HepG2 (cell line): ENCODE measurements around the gene FOXD1. TPM values are rescaled to one million over a fixed set of nuclear protein-coding genes. Genes with fewer than 3 reads are reported as not detected.

Source experiments
- ATAC-seq: fragments of 200-7000 bp; cut with Tn5 transposase; 3 replicates; pipeline ENCODE4 v1.9.1; 2020; ENCODE audit warnings: mild to moderate bottlenecking, moderate library complexity
- BruUV-seq: library from RNA; stranded (reverse); fragments of 400-500 nt; replicated peaks from 2 replicates; lab custom pipeline; 2021; lab: Mats Ljungman, UMichigan
- CTCF ChIA-PET: fragments of 300-600 bp; formaldehyde crosslinking; extraction: SDS; loops from one replicate; lab custom pipeline; 2021; ENCODE audit warnings: low total read pairs, inconsistent platforms, low intra/inter-chr PET ratio; lab: Yijun Ruan, JAX
- POLR2A ChIA-PET: fragments of 350-600 bp; sonication (Branson Sonifier 250); formaldehyde crosslinking; loops from one replicate; lab custom pipeline; 2020; ENCODE audit warnings: antibody characterized with exemption, inconsistent platforms; lab: Yijun Ruan, JAX
- DNase-seq: peaks from one replicate; pipeline ENCODE4 v3.0.0-alpha.2; 2015; ENCODE audit warnings: low spot score
- FAIRE-seq: peaks from 3 replicates; lab custom pipeline; 2011; peaks lifted over from hg19 to GRCh38; lab: Jason Lieb, UNC
- H2AFZ ChIP-seq: one replicate; pipeline ENCODE4 v1.6.1; 2011; ENCODE audit warnings: low read length, inconsistent platforms
- H3K27ac ChIP-seq: fragments of 300-600 bp; 3 replicates; pipeline ENCODE4 v1.8.0; 2011; ENCODE audit warnings: mixed run types, mild to moderate bottlenecking, mixed read lengths, low read length, inconsistent platforms; ENCODE audit not compliant: insufficient read depth; ENCODE audit errors: extremely low read length
- H3K27me3 ChIP-seq, 2 experiments: fragments of 200-600 bp in 1 of 2; 2 replicates in 1 of 2; 3 replicates in 1 of 2; pipeline versions ENCODE4 v1.6.0 to v1.8.0; 2011; ENCODE audit warnings: low read length in 2 of 2, mild to moderate bottlenecking in 2 of 2, moderate library complexity in 2 of 2, inconsistent platforms in 1 of 2; ENCODE audit not compliant: insufficient read depth in 2 of 2, control insufficient read depth in 1 of 2
- H3K36me3 ChIP-seq, 2 experiments: fragments of 200-600 bp in 1 of 2; replicated peaks in 1 of 2; 2 replicates in 1 of 2; 3 replicates in 1 of 2; pipeline versions ENCODE4 v1.5.1 to v1.8.0; 2011; ENCODE audit warnings: low read length in 2 of 2, inconsistent platforms in 1 of 2; ENCODE audit not compliant: insufficient read depth in 2 of 2, control insufficient read depth in 1 of 2
- H3K4me1 ChIP-seq: 2 replicates; pipeline ENCODE4 v1.5.1; 2012; ENCODE audit warnings: low read length, inconsistent platforms; ENCODE audit not compliant: insufficient read depth
- H3K4me2 ChIP-seq: 2 replicates; pipeline ENCODE4 v1.6.0; 2011; ENCODE audit warnings: low read depth, low read length, inconsistent platforms
- H3K4me3 ChIP-seq, 3 experiments: fragments of 200-600 bp in 1 of 3; sonication (generic), shearing (Covaris generic) in 1 of 3; replicated peaks in 1 of 3; 2 replicates each; pipeline ENCODE4 v1.5.1; 2011 to 2016; ENCODE audit warnings: low read length in 3 of 3, inconsistent platforms in 2 of 3, low read depth in 2 of 3, mild to moderate bottlenecking in 2 of 3, control low read depth in 1 of 3, mixed read lengths in 1 of 3; ENCODE audit not compliant: insufficient read depth in 1 of 3
- H3K79me2 ChIP-seq: one replicate; pipeline ENCODE4 v1.6.1; 2011; ENCODE audit warnings: low read length, inconsistent platforms; ENCODE audit not compliant: insufficient read depth
- H3K9ac ChIP-seq: 2 replicates; pipeline ENCODE4 v1.6.0; 2011; ENCODE audit warnings: mild to moderate bottlenecking, low read depth, low read length, inconsistent platforms; ENCODE audit not compliant: insufficient read depth
- H3K9me3 ChIP-seq: 2 replicates; pipeline ENCODE4 v1.5.1; 2012; ENCODE audit warnings: mild to moderate bottlenecking, low read length
- H4K20me1 ChIP-seq: 2 replicates; pipeline ENCODE4 v1.6.0; 2011; ENCODE audit warnings: inconsistent platforms, mild to moderate bottlenecking, low read length, moderate library complexity; ENCODE audit not compliant: insufficient read depth
- CHD2 ChIP-seq: IDR thresholded peaks from 2 replicates; pipeline ENCODE4 v1.6.1; 2011; ENCODE audit warnings: low read depth, low read length, improper control_type of control experiment
- IRX3 ChIP-seq: sonication (generic); formaldehyde crosslinking; IDR thresholded peaks from 2 replicates; pipeline ENCODE4 v1.8.1; 2023; ENCODE audit warnings: mild to moderate bottlenecking, low read depth, missing genetic modification reagents, borderline replicate concordance
- NFKB2 ChIP-seq: sonication (generic); formaldehyde crosslinking; IDR thresholded peaks from 2 replicates; pipeline ENCODE4 v1.4.0; 2020; ENCODE audit warnings: missing genetic modification reagents, borderline replicate concordance
- NFYB ChIP-seq: sonication (generic); formaldehyde crosslinking; IDR thresholded peaks from 2 replicates; pipeline ENCODE4 v1.4.0; 2020; ENCODE audit warnings: missing genetic modification reagents
- ONECUT2 ChIP-seq: sonication (generic); formaldehyde crosslinking; IDR thresholded peaks from 2 replicates; pipeline ENCODE4 v1.4.0; 2020; ENCODE audit warnings: missing genetic modification reagents
- POLR2AphosphoS5 ChIP-seq: IDR thresholded peaks from 2 replicates; pipeline ENCODE4 v1.6.1; 2012; ENCODE audit warnings: low read depth, low read length
- RFX5 ChIP-seq: IDR thresholded peaks from 2 replicates; pipeline ENCODE4 v1.6.1; 2011; ENCODE audit warnings: low read depth, low read length, improper control_type of control experiment
- SP2 ChIP-seq: sonication (generic); formaldehyde crosslinking; IDR thresholded peaks from 2 replicates; pipeline ENCODE4 v1.5.1; 2020; ENCODE audit warnings: mild to moderate bottlenecking, missing genetic modification reagents
- THYN1 ChIP-seq: sonication (generic); formaldehyde crosslinking; IDR thresholded peaks from 2 replicates; pipeline ENCODE4 v1.8.1; 2023; ENCODE audit warnings: low read depth, mild to moderate bottlenecking, moderate library complexity, missing genetic modification reagents, borderline replicate concordance
- ZC3H4 ChIP-seq: sonication (generic); formaldehyde crosslinking; IDR thresholded peaks from 2 replicates; pipeline ENCODE4 v1.4.0; 2020; ENCODE audit warnings: missing genetic modification reagents, borderline replicate concordance
- ZNF260 ChIP-seq: sonication (generic); formaldehyde crosslinking; IDR thresholded peaks from 2 replicates; pipeline ENCODE4 v1.4.0; 2020; ENCODE audit warnings: missing genetic modification reagents, low read depth, mild to moderate bottlenecking, borderline replicate concordance
- ZNF33B ChIP-seq: sonication (generic); formaldehyde crosslinking; IDR thresholded peaks from 2 replicates; pipeline ENCODE4 v1.5.1; 2020; ENCODE audit warnings: mild to moderate bottlenecking, missing genetic modification reagents
- ZNF562 ChIP-seq: sonication (generic); formaldehyde crosslinking; IDR thresholded peaks from 2 replicates; pipeline ENCODE4 v1.8.0; 2022; ENCODE audit warnings: missing genetic modification reagents, borderline replicate concordance
- ZNF766 ChIP-seq: sonication (generic); formaldehyde crosslinking; IDR thresholded peaks from 2 replicates; pipeline ENCODE4 v1.5.0; 2020; ENCODE audit warnings: missing genetic modification reagents, borderline replicate concordance
- WGBS: methylation state at CpG from one replicate; pipeline ENCODE4 v1.1.6; 2017; ENCODE audit warnings: low lambda C conversion rate; 5-methylcytosine and 5-hydroxymethylcytosine counted together
- in situ Hi-C: cut with HindIII; loops from 2 replicates; pipeline ENCODE4 v1.10.0; 2017; ENCODE audit warnings: low pct_unique_long_range_greater_than_20kb; ENCODE audit not compliant: extremely low pct_ligation_motif_present
- intact Hi-C: fragments of 100-400 bp; cut with micrococcal nuclease; formaldehyde crosslinking; loops from one replicate; pipeline ENCODE4 v1.10.0; 2022; ENCODE audit not compliant: unreplicated experiment
- polyA plus RNA-seq, 8 experiments: library from polyadenylated mRNA; depleted of rRNA in 3 of 8; stranded (reverse) in 7 of 8; unstranded in 1 of 8; fragments of >200 nt; fragmentation: Illumina TruSeq in 4 of 8; extraction: Trizol in 4 of 8; gene quantifications; 2 replicates each; pipeline versions ENCODE4 v1.2.1 to v1.2.3, GENCODE V29; 2011 to 2016; ENCODE audit warnings: low read depth in 4 of 8, missing spikeins in 1 of 8, mixed read lengths in 1 of 8; ENCODE audit not compliant: insufficient read depth in 1 of 8
- total RNA-seq, 5 experiments: library from RNA; depleted of rRNA; stranded (reverse); fragments of >200 nt; fragmentation: Illumina TruSeq; extraction: Trizol; gene quantifications; 2 replicates each; pipeline ENCODE4 v1.2.3, GENCODE V29; 2016; ENCODE audit warnings: low read depth in 1 of 5
- TF ChIP-seq, protein P1 (sequence below): sonication (generic); formaldehyde crosslinking; IDR thresholded peaks from 2 replicates; pipeline ENCODE4 v1.4.0; 2020; ENCODE audit warnings: missing genetic modification reagents
- TF ChIP-seq, protein P2 (sequence below): IDR thresholded peaks from 2 replicates; pipeline ENCODE4 v1.6.1; 2016; ENCODE audit warnings: missing biosample characterization, missing genetic modification reagents, low read depth
- TF ChIP-seq, protein P3 (sequence below): sonication (generic); formaldehyde crosslinking; IDR thresholded peaks from 2 replicates; pipeline ENCODE4 v1.8.1; 2023; ENCODE audit warnings: missing genetic modification reagents, mild to moderate bottlenecking, borderline replicate concordance

FOXD1 gene
- total and polyA plus RNA-seq, 2 of the 13 experiments (the other 11 are each of a cell fraction or from before 2014, with no cell fraction given): 0.04 to 0.05 TPM

DNA sequence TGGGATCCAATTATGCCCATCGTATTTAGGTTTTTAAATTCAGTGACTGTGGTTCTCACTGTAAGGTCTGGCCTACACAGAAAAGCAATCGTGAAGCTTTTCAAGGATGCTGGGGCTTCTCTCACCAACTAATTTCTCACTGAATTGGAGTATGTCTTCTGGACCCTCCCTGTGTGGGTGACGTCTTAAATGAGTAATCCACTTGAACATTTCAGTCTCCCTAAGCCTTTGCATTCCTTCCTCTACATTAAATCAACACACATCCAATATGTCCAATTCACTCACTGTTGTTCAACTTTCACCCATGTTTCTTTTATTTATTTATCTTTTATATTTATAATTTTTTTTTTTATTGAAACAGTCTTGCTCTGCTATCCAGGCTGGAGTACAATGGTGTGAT is 37.1 kb upstream of the FOXD1 start:
- ChIA-PET CTCF (no interaction called here), POLR2A (no interaction called here)
- intact Hi-C loops (no loop called here), in situ Hi-C loops (no loop called here)
- H3K79me2 ChIP-seq: no peaks in the 10 kb centered on the region
- no TSS peak for BruUV-seq
- peaks cover 0 to 24% of the 10 kb centered on the region in 2 experiments for H3K27me3 ChIP-seq
- H3K27ac ChIP-seq: no peak overlapping the region
- no peaks in the 10 kb centered on the region for H4K20me1 ChIP-seq
- ATAC-seq (no peak), FAIRE-seq (no peak), DNase-seq (no peak)
- no peak overlapping the region for H2AFZ ChIP-seq
- H3K9me3 ChIP-seq: no peaks in the 10 kb centered on the region
- 20% methylated on average over 3 of the region's 3 CpGs for WGBS
- no peak overlapping the region for H3K4me2 ChIP-seq
- no peaks in the 10 kb centered on the region for H3K4me1 ChIP-seq
- no peak overlapping the region for H3K9ac ChIP-seq
- TF ChIP-seq ZNF260 (CRISPR knock-in tag) (no peak), THYN1 (CRISPR knock-in tag) (no peak), NFYB (CRISPR knock-in tag) (no peak), ZNF33B (no peak), IRX3 (CRISPR knock-in tag) (no peak), RFX5 (no peak), CHD2 (no peak), ONECUT2 (no peak), ZNF562 (CRISPR knock-in tag) (no peak), SP2 (CRISPR knock-in tag) (no peak), NFKB2 (no peak), POLR2AphosphoS5 (no peak), ZNF766 (CRISPR knock-in tag) (no peak), ZC3H4 (CRISPR knock-in tag) (no peak)
- TF ChIP-seq, protein P1, sequence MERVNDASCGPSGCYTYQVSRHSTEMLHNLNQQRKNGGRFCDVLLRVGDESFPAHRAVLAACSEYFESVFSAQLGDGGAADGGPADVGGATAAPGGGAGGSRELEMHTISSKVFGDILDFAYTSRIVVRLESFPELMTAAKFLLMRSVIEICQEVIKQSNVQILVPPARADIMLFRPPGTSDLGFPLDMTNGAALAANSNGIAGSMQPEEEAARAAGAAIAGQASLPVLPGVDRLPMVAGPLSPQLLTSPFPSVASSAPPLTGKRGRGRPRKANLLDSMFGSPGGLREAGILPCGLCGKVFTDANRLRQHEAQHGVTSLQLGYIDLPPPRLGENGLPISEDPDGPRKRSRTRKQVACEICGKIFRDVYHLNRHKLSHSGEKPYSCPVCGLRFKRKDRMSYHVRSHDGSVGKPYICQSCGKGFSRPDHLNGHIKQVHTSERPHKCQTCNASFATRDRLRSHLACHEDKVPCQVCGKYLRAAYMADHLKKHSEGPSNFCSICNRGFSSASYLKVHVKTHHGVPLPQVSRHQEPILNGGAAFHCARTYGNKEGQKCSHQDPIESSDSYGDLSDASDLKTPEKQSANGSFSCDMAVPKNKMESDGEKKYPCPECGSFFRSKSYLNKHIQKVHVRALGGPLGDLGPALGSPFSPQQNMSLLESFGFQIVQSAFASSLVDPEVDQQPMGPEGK (CRISPR knock-in tag): no peak
- TF ChIP-seq, protein P2, sequence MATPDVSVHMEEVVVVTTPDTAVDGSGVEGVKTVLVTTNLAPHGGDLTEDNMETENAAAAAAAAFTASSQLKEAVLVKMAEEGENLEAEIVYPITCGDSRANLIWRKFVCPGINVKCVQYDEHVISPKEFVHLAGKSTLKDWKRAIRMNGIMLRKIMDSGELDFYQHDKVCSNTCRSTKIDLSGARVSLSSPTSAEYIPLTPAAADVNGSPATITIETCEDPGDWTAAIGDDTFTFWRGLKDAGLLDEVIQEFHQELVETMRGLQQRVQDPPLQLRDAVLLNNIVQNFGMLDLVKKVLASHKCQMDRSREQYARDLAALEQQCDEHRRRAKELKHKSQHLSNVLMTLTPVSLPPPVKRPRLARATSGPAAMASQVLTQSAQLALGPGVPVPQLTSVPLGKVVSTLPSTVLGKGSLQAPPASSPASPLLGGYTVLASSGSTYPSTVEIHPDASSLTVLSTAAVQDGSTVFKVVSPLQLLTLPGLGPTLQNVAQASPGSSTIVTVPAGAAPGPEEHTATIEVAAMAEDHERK (CRISPR knock-in tag): no peak
- TF ChIP-seq, protein P3, sequence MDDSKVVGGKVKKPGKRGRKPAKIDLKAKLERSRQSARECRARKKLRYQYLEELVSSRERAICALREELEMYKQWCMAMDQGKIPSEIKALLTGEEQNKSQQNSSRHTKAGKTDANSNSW (CRISPR knock-in tag): no peak
- H3K36me3 ChIP-seq: no peaks in the 10 kb centered on the region
- no peak overlapping the region for H3K4me3 ChIP-seq
